Coronary artery (tissue), 2 donors: ENCODE data around the gene ATP11A.
"Not testable (repeated sequence)": the region's sequence is repeated elsewhere in the genome, so short reads cannot be mapped to it uniquely, and the experiment has no call there.

ENCODE experiments used
- DNase-seq: peaks from one replicate; pipeline ENCODE4 v3.0.0-alpha.2; 2017; ENCODE audit warnings: low spot score
- H3K27ac ChIP-seq, 2 donors: fragments of 200-600 bp; sonication (generic); one replicate each; pipeline ENCODE4 v1.5.1; 2016 to 2019
- H3K4me3 ChIP-seq: fragments of 200-600 bp; sonication (generic); 2 replicates; pipeline ENCODE4 v1.5.1; 2016; ENCODE audit warnings: mild to moderate bottlenecking, moderate library complexity
- CTCF ChIP-seq: fragments of 200-600 bp; sonication (generic); IDR thresholded peaks from one replicate; pipeline ENCODE4 v1.5.1; 2019; ENCODE audit warnings: antibody characterized with exemption

ATP11A gene

GRCh38 chr13:112857914-112858490 is 168.2 kb downstream of the ATP11A start:
- no peak overlapping the region for H3K27ac ChIP-seq
- no peak for DNase-seq
- no peak overlapping the region for H3K4me3 ChIP-seq
- TF ChIP-seq CTCF = no peak

GRCh38 chr13:112859128-112859816 is 169.4 kb downstream of the ATP11A start:
- DNase-seq = no peak
- H3K27ac ChIP-seq = no peak overlapping the region

GRCh38 chr13:112859817-112860190 is 170.0 kb downstream of the ATP11A start:
- no peak for TF ChIP-seq CTCF
- Histone ChIP-seq H3K4me3 (no peak overlapping the region), H3K27ac (no peak overlapping the region)
- no peak for DNase-seq

More at GRCh38 chr13:112859128-112859816, 169.4 kb downstream of the ATP11A start:
- no peak for TF ChIP-seq CTCF
- no peak overlapping the region for H3K4me3 ChIP-seq

- TF ChIP-seq CTCF = no peak
- Histone ChIP-seq H3K4me3 (no peak overlapping the region), H3K27ac (no peak overlapping the region)
- no peak for DNase-seq
Observed at GRCh38 chr13:112861876-112862615, 172.2 kb downstream of the ATP11A start.

- not testable (repeated sequence) for DNase-seq, H3K4me3 ChIP-seq, H3K27ac ChIP-seq
Observed at GRCh38 chr13:112863356-112863755, 173.5 kb downstream of the ATP11A start.

GRCh38 chr13:112865478-112865877 is 175.6 kb downstream of the ATP11A start:
- H3K4me3 ChIP-seq, DNase-seq, H3K27ac ChIP-seq: not testable (repeated sequence)

- Histone ChIP-seq H3K4me3 (no peak overlapping the region), H3K27ac (no peak overlapping the region)
- TF ChIP-seq CTCF = no peak
- peak; percentile 61 for DNase-seq
Observed at GRCh38 chr13:112867301-112867711, 177.5 kb downstream of the ATP11A start.

- Histone ChIP-seq H3K27ac (no peak overlapping the region), H3K4me3 (no peak overlapping the region)
- no peak for TF ChIP-seq CTCF
- DNase-seq = peak; percentile 52
Observed at GRCh38 chr13:112868308-112868707, 178.5 kb downstream of the ATP11A start.
